ENCODE results near the gene KIF21A.

The KIF21A gene, protein sequence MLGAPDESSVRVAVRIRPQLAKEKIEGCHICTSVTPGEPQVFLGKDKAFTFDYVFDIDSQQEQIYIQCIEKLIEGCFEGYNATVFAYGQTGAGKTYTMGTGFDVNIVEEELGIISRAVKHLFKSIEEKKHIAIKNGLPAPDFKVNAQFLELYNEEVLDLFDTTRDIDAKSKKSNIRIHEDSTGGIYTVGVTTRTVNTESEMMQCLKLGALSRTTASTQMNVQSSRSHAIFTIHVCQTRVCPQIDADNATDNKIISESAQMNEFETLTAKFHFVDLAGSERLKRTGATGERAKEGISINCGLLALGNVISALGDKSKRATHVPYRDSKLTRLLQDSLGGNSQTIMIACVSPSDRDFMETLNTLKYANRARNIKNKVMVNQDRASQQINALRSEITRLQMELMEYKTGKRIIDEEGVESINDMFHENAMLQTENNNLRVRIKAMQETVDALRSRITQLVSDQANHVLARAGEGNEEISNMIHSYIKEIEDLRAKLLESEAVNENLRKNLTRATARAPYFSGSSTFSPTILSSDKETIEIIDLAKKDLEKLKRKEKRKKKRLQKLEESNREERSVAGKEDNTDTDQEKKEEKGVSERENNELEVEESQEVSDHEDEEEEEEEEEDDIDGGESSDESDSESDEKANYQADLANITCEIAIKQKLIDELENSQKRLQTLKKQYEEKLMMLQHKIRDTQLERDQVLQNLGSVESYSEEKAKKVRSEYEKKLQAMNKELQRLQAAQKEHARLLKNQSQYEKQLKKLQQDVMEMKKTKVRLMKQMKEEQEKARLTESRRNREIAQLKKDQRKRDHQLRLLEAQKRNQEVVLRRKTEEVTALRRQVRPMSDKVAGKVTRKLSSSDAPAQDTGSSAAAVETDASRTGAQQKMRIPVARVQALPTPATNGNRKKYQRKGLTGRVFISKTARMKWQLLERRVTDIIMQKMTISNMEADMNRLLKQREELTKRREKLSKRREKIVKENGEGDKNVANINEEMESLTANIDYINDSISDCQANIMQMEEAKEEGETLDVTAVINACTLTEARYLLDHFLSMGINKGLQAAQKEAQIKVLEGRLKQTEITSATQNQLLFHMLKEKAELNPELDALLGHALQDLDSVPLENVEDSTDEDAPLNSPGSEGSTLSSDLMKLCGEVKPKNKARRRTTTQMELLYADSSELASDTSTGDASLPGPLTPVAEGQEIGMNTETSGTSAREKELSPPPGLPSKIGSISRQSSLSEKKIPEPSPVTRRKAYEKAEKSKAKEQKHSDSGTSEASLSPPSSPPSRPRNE (N-terminal part only)

DNA sequence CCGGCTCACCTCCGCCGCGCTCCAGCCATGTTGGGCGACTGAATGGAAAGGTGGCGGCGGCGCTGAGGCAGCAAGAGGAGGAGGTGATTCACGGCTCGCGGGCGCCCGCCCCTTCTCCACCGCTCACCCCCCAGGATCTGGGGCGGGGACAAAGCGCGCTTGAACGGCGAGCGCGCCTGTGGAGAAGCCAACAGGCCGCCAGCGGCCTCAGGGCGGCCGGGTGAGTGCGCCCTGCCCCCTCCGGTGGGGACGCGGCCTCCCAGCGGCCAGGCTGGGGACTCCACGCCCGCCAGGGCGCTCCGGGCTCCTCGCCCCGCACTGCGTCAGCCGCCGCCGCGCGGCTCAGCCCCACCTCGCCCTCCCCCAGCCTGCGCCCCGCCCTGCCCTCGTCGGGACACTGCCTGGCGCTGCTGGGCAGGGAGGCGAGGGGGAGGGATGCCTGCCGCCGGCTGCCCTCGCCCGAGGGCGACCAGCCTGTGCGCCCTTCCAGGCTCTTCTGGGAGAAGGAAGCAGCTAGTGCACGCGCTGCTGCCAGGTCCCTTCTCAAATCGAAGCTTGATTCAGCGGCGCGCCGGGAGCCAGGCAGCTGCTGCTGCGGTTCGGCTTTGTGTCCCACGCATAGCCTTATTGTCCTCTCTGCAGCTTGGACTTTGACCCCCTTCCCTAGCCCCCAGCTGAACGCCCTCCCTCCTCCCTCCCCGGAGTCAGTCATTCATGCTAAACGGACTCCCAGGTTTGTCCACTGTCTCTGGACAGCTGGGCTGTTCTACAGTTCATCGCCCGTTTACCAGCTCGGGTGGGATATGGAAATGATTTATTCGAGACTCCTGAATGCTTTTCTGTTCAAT is at the start of gene KIF21A:
TSS of gene KIF21A (minus strand) at position 40 of the 848 bp plus-strand sequence. CDS start 150 bp downstream, outside the sequence.
- TF ChIP-seq, protein P1, sequence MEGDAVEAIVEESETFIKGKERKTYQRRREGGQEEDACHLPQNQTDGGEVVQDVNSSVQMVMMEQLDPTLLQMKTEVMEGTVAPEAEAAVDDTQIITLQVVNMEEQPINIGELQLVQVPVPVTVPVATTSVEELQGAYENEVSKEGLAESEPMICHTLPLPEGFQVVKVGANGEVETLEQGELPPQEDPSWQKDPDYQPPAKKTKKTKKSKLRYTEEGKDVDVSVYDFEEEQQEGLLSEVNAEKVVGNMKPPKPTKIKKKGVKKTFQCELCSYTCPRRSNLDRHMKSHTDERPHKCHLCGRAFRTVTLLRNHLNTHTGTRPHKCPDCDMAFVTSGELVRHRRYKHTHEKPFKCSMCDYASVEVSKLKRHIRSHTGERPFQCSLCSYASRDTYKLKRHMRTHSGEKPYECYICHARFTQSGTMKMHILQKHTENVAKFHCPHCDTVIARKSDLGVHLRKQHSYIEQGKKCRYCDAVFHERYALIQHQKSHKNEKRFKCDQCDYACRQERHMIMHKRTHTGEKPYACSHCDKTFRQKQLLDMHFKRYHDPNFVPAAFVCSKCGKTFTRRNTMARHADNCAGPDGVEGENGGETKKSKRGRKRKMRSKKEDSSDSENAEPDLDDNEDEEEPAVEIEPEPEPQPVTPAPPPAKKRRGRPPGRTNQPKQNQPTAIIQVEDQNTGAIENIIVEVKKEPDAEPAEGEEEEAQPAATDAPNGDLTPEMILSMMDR (IDR thresholded peaks at IDR 0.05; ENCODE audit: control insufficient read depth, insufficient read depth, low read depth, low read length, missing control alignments) = peak; percentile 31
- peak within 1 kb of the TSS; percentile 68 for H3K4me3 ChIP-seq (ENCODE audit: control insufficient read depth, low read depth, low read length)
- peak; percentile 59 for DNase-seq (ENCODE audit: low read depth)

DNA sequence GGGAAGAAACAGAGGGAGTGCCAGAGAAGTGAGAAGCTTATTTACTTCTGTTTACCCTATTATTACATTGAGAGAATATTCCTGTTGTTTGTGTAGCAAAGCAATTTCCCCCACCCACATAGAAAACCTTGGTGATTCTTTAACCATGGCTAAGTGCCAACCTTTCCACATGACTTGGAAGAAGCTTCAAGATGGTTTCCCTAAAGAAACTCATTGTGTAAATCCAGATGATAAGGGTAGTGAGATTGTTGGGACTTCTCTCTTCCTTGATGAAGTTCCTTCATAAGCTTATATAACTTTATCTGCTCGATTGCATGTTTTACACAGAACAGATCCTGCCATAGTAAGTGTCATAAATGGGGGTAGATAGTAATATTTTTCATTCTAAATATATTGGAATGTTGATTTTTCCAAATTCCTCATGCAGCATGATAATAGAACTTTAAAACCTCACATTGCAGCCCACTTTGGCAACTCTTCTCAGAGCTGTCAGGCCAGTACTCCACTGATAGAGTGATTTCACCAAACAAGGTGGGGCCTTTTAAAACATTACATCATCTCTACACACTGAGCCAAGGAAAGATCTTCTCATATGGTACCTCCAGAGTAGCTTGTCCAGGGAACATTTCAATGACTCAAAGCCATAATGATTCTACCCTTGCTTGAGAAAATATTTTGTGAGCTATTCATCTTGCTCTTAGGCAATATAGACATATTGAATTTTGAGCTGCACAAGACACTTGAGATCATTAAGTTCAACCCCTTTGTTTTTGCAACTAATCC is 47.8 kb upstream of the KIF21A start:
- H3K4me3 ChIP-seq (ENCODE audit: control insufficient read depth, low read depth, low read length) = no peak overlapping the region
- DNase-seq (ENCODE audit: low read depth) = no peak
- TF ChIP-seq, protein P1 (IDR thresholded peaks at IDR 0.05; ENCODE audit: control insufficient read depth, insufficient read depth, low read depth, low read length, missing control alignments) = no peak

DNA sequence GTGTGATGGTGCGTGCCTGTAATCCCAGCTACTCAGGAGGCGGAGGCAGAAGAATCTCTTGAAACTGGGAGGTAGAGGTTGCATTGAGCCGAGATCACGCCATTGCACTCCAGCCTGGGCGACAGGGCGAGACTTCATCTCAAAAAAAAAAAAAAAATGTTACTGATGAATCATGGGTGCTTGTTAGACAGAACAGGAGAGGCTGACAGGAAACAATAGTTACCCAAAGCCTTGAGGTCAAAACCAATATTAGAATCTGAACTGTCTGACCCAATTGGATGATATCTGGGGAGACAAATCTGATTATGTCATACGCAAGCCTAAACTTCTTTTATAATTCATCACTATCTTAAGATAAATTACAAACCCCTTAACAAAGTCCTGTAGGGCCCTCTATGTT is 40.7 kb upstream of the KIF21A start:
- TF ChIP-seq, protein P1 (IDR thresholded peaks at IDR 0.05; ENCODE audit: control insufficient read depth, insufficient read depth, low read depth, low read length, missing control alignments) = no peak
- no peak overlapping the region for H3K4me3 ChIP-seq (ENCODE audit: control insufficient read depth, low read depth, low read length)
- DNase-seq (ENCODE audit: low read depth) = no peak

DNA sequence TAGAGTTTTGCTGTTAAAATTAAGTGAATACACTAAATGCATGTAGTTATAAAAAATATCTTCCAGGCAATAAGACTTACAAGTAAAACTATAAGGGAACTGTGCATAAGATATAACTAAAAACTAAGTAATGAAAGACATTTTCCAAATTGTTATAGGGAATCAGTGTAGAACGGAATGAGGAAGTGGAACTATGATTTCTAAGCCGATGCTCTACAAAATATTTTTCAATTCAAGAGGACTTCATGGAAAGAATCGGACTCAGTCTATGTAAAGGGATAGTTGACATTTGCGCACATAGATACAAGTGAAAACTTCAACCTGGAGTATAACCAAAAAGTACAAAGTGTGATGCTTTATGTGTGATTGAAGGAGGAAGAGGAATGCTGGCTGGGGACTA is 40.1 kb upstream of the KIF21A start:
- TF ChIP-seq, protein P1 (IDR thresholded peaks at IDR 0.05; ENCODE audit: control insufficient read depth, insufficient read depth, low read depth, low read length, missing control alignments) = no peak
- no peak for DNase-seq (ENCODE audit: low read depth)
- no peak overlapping the region for H3K4me3 ChIP-seq (ENCODE audit: control insufficient read depth, low read depth, low read length)

DNA sequence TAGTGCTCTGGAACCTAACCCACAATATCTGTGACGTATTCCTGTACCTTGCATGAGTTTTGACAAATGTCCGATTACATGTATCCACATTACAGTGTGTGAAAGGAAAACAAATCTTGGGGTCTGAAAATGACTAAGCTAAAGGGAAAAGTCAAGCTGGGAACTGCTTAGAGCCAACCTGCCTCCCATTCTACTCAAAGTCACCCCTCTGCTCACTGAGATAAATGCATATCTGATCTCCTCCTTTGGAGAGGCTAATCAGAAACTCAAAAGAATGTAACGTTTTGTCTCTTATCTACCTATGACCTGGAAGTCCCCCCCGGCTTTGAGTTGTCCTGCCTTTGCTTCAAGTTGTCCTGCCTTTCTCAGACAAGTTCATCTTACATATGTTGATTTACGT is 34.0 kb upstream of the KIF21A start:
- no peak overlapping the region for H3K4me3 ChIP-seq (ENCODE audit: control insufficient read depth, low read depth, low read length)
- TF ChIP-seq, protein P1 (IDR thresholded peaks at IDR 0.05; ENCODE audit: control insufficient read depth, insufficient read depth, low read depth, low read length, missing control alignments) = no peak
- no peak for DNase-seq (ENCODE audit: low read depth)

Measured in AG09309 (cell line).